ENCODE measurements around the gene PDE3B.

DNA sequence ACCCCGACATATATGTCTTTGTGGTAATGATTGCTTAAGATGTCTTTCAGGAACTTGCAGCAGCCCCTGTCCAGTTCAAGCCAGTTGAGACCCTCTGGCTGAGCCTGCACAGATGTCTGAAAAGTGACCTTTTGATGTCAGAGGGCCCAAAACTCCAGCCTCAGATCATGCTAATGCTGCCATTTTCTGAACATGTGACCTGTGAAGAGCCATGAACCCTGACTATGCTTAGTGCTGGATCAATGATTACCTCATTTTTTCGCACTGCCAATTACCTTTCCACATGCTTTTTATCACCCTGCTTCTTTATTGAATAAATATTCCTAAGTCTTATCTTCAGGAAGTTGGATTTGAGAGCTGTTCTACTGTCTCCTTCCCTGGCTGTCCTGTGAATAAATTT is 255.3 kb downstream of the PDE3B start:
- TF ChIP-seq, protein P1, sequence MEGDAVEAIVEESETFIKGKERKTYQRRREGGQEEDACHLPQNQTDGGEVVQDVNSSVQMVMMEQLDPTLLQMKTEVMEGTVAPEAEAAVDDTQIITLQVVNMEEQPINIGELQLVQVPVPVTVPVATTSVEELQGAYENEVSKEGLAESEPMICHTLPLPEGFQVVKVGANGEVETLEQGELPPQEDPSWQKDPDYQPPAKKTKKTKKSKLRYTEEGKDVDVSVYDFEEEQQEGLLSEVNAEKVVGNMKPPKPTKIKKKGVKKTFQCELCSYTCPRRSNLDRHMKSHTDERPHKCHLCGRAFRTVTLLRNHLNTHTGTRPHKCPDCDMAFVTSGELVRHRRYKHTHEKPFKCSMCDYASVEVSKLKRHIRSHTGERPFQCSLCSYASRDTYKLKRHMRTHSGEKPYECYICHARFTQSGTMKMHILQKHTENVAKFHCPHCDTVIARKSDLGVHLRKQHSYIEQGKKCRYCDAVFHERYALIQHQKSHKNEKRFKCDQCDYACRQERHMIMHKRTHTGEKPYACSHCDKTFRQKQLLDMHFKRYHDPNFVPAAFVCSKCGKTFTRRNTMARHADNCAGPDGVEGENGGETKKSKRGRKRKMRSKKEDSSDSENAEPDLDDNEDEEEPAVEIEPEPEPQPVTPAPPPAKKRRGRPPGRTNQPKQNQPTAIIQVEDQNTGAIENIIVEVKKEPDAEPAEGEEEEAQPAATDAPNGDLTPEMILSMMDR (IDR thresholded peaks at IDR 0.05) = no peak
- TF ChIP-seq POLR2A (IDR thresholded peaks at IDR 0.05) = no peak
